HepG2 (cell line): ENCODE measurements around the gene CHEK2. TPM values are rescaled to one million over a fixed set of nuclear protein-coding genes. Genes with fewer than 3 reads are reported as not detected.

Experiments used
- ARNTL ChIP-seq: sonication (generic); formaldehyde crosslinking; IDR thresholded peaks from 2 replicates; pipeline ENCODE4 v1.4.0; 2020; ENCODE audit warnings: mild to moderate bottlenecking, missing genetic modification reagents
- CBFB ChIP-seq: sonication (generic); formaldehyde crosslinking; IDR thresholded peaks from 2 replicates; pipeline ENCODE4 v1.4.0; 2020; ENCODE audit warnings: missing genetic modification reagents
- EZH2 ChIP-seq: conservative IDR thresholded peaks from 2 replicates; pipeline ENCODE4 v1.6.1; 2012; ENCODE audit warnings: mild to moderate bottlenecking, low read depth, low read length, moderate library complexity
- FOXP1 ChIP-seq, 2 experiments: fragments of 450-650 bp in 1 of 2; IDR thresholded peaks; 2 replicates each; pipeline ENCODE4 v1.6.1; 2017 to 2018; ENCODE audit warnings: antibody characterized with exemption in 1 of 2
- HMGXB3 ChIP-seq: sonication (generic); formaldehyde crosslinking; IDR thresholded peaks from 2 replicates; pipeline ENCODE4 v1.4.0; 2020; ENCODE audit warnings: missing genetic modification reagents, borderline replicate concordance
- MAFG ChIP-seq: sonication (generic); formaldehyde crosslinking; IDR thresholded peaks from 2 replicates; pipeline ENCODE4 v1.5.1; 2020; ENCODE audit warnings: mild to moderate bottlenecking, missing genetic modification reagents
- MXD4 ChIP-seq: IDR thresholded peaks from 2 replicates; pipeline ENCODE4 v1.6.1; 2016; ENCODE audit warnings: mild to moderate bottlenecking, missing biosample characterization, missing genetic modification reagents
- RXRB ChIP-seq: IDR thresholded peaks from 2 replicates; pipeline ENCODE4 v1.6.1; 2016; ENCODE audit warnings: borderline replicate concordance, missing genetic modification reagents, missing compliant biosample characterization
- SNRNP70 ChIP-seq: fragments of 200-400 bp; formaldehyde crosslinking; IDR thresholded peaks from 2 replicates; pipeline ENCODE4 v1.6.1; 2017; ENCODE audit warnings: mild to moderate bottlenecking, low read depth, low read length, moderate library complexity
- TCF7L2 ChIP-seq: IDR thresholded peaks from 2 replicates; pipeline ENCODE4 v1.6.1; 2011; ENCODE audit warnings: mild to moderate bottlenecking, low read depth, low read length, moderate library complexity
- UBTF ChIP-seq: sonication (generic); formaldehyde crosslinking; IDR thresholded peaks from 2 replicates; pipeline ENCODE4 v1.4.0; 2020; ENCODE audit warnings: mild to moderate bottlenecking, missing genetic modification reagents
- ZBTB49 ChIP-seq: sonication (generic); formaldehyde crosslinking; IDR thresholded peaks from 2 replicates; pipeline ENCODE4 v1.4.0; 2020; ENCODE audit warnings: missing genetic modification reagents, borderline replicate concordance
- ZBTB7B ChIP-seq: sonication (generic); formaldehyde crosslinking; IDR thresholded peaks from 2 replicates; pipeline ENCODE4 v1.4.0; 2020; ENCODE audit warnings: missing genetic modification reagents
- ZNF329 ChIP-seq: sonication (generic); formaldehyde crosslinking; IDR thresholded peaks from 2 replicates; pipeline ENCODE4 v1.9.0; 2021; ENCODE audit warnings: low read depth, mild to moderate bottlenecking, missing genetic modification reagents
- ZNF350 ChIP-seq: sonication (generic); formaldehyde crosslinking; IDR thresholded peaks from 2 replicates; pipeline ENCODE4 v1.4.0; 2020; ENCODE audit warnings: mild to moderate bottlenecking, low read depth, missing genetic modification reagents, borderline replicate concordance
- ZNF558 ChIP-seq: sonication (generic); formaldehyde crosslinking; IDR thresholded peaks from 2 replicates; pipeline ENCODE4 v1.9.0; 2022; ENCODE audit warnings: mild to moderate bottlenecking, missing genetic modification reagents, borderline replicate concordance
- ZNF800 ChIP-seq: sonication (generic); formaldehyde crosslinking; IDR thresholded peaks from 2 replicates; pipeline ENCODE4 v1.4.0; 2020; ENCODE audit warnings: missing genetic modification reagents
- polyA plus RNA-seq, 8 experiments: library from polyadenylated mRNA; depleted of rRNA in 3 of 8; stranded (reverse) in 7 of 8; unstranded in 1 of 8; fragments of >200 nt; fragmentation: Illumina TruSeq in 4 of 8; extraction: Trizol in 4 of 8; gene quantifications; 2 replicates each; pipeline versions ENCODE4 v1.2.1 to v1.2.3, GENCODE V29; 2011 to 2016; ENCODE audit warnings: low read depth in 4 of 8, missing spikeins in 1 of 8, mixed read lengths in 1 of 8; ENCODE audit not compliant: insufficient read depth in 1 of 8
- total RNA-seq, 5 experiments: library from RNA; depleted of rRNA; stranded (reverse); fragments of >200 nt; fragmentation: Illumina TruSeq; extraction: Trizol; gene quantifications; 2 replicates each; pipeline ENCODE4 v1.2.3, GENCODE V29; 2016; ENCODE audit warnings: low read depth in 1 of 5

CHEK2 gene
- total and polyA plus RNA-seq, 2 of the 13 experiments (the other 11 are each of a cell fraction or from before 2014, with no cell fraction given), result 27.0 to 40.5 TPM

GRCh38 chr22:28741785-28742561 lies at the start of gene CHEK2, which contains the start of gene HSCB (continued):
- TF ChIP-seq ZNF329 (CRISPR knock-in tag), result no peak
- TF ChIP-seq SNRNP70, result no peak
- peak; percentile 81; the same call in 1 of the 2 replicates for TF ChIP-seq MXD4 (CRISPR knock-in tag)
- peak; percentile 65 for TF ChIP-seq UBTF (CRISPR knock-in tag)
- peak; percentile 88 for TF ChIP-seq ZNF350 (CRISPR knock-in tag)
- no peak for TF ChIP-seq FOXP1 (IDR thresholded peaks at IDR 0.05)
- no peak for TF ChIP-seq FOXP1 (CRISPR knock-in tag; IDR thresholded peaks at IDR 0.05)
- no peak; the same call in 1 of the 2 replicates for TF ChIP-seq ZNF558 (CRISPR knock-in tag)
- 0 out of 2 replicates have a peak, but pooled peaks have one; percentile 38 for TF ChIP-seq CBFB
- no peak for TF ChIP-seq EZH2
- no peak for TF ChIP-seq MAFG (CRISPR knock-in tag)
- peak; percentile 93 for TF ChIP-seq ARNTL
- 0 out of 2 replicates have a peak, but pooled peaks have one; percentile 18 for TF ChIP-seq HMGXB3 (CRISPR knock-in tag)
- peak; percentile 29; the same call in 1 of the 2 replicates for TF ChIP-seq RXRB
- TF ChIP-seq ZBTB7B (CRISPR knock-in tag), result 0 out of 2 replicates have a peak, but pooled peaks have one; percentile 22
- TF ChIP-seq ZBTB49 (CRISPR knock-in tag), result no peak
- TF ChIP-seq TCF7L2, result no peak
- TF ChIP-seq ZNF800 (CRISPR knock-in tag), result 0 out of 2 replicates have a peak, but pooled peaks have one; percentile 24
